Spleen (tissue), 11 donors: ENCODE results near the gene CTXND1. TPM values are rescaled to one million over a fixed set of nuclear protein-coding genes. Genes with fewer than 3 reads are reported as not detected.

Source experiments
- DNase-seq: peaks from one replicate; pipeline ENCODE4 v3.0.0-alpha.2; 2020
- H3K27ac ChIP-seq, 8 donors: fragments of 200-600 bp; sonication (generic) in 7 of 8; 1 replicate in 4 of 8; 2 replicates in 4 of 8; pipeline versions ENCODE4 v1.5.0 to v1.8.0; 2016 to 2021; ENCODE audit warnings: inconsistent platforms in 4 of 8, mild to moderate bottlenecking in 4 of 8, moderate library complexity in 1 of 8
- H3K27me3 ChIP-seq, 7 donors: fragments of 200-600 bp; sonication (generic) in 6 of 7; replicated peaks in 1 of 7; 1 replicate in 4 of 7; 2 replicates in 3 of 7; pipeline versions ENCODE4 v1.5.0 to v1.8.0; 2016 to 2021; ENCODE audit warnings: inconsistent platforms in 3 of 7, mild to moderate bottlenecking in 1 of 7
- H3K36me3 ChIP-seq, 6 donors: fragments of 200-600 bp; sonication (generic) in 5 of 6; 1 replicate in 4 of 6; 2 replicates in 2 of 6; pipeline versions ENCODE4 v1.5.0 to v1.8.0; 2016 to 2021; ENCODE audit warnings: inconsistent platforms in 2 of 6
- H3K4me1 ChIP-seq, 6 donors: fragments of 200-600 bp; sonication (generic) in 5 of 6; 1 replicate in 3 of 6; 2 replicates in 3 of 6; pipeline versions ENCODE4 v1.5.0 to v1.8.0; 2016 to 2021; ENCODE audit warnings: inconsistent platforms in 3 of 6
- H3K4me3 ChIP-seq, 8 donors: fragments of 200-600 bp; sonication (generic) in 7 of 8; 1 replicate in 4 of 8; 2 replicates in 4 of 8; pipeline versions ENCODE4 v1.5.0 to v1.8.0; 2016 to 2021; ENCODE audit warnings: inconsistent platforms in 4 of 8, mild to moderate bottlenecking in 4 of 8, moderate library complexity in 2 of 8
- H3K9me3 ChIP-seq, 8 donors: fragments of 200-600 bp; sonication (generic) in 7 of 8; 1 replicate in 4 of 8; 2 replicates in 4 of 8; pipeline versions ENCODE4 v1.5.0 to v1.8.0; 2016 to 2021; ENCODE audit warnings: inconsistent platforms in 4 of 8
- POLR2A ChIP-seq, 3 donors: fragments of 450-650 bp; IDR thresholded peaks; one replicate each; pipeline ENCODE4 v1.5.1; 2017; ENCODE audit warnings: antibody characterized with exemption in 3 of 3, mild to moderate bottlenecking in 1 of 3
- POLR2AphosphoS5 ChIP-seq, 3 donors: sonication (generic); formaldehyde crosslinking; IDR thresholded peaks; one replicate each; pipeline ENCODE4 v1.5.1; 2017; ENCODE audit warnings: antibody characterized with exemption in 3 of 3
- WGBS, 5 donors: extraction: QIAGEN DNeasy Blood & Tissue Kit in 3 of 5; methylation state at CpG; one replicate each; pipeline versions ENCODE4 v1.1.5 to v1.1.7; 2013 to 2018; 5-methylcytosine and 5-hydroxymethylcytosine counted together
- intact Hi-C: fragments of 100-400 bp; cut with DNase I; formaldehyde crosslinking; loops from one replicate; pipeline ENCODE4 v1.15.0; 2023; ENCODE audit warnings: low total_unique reads
- polyA plus RNA-seq, 3 donors: library from polyadenylated mRNA; stranded (reverse); fragments of 200-250 nt; gene quantifications; one replicate each; pipeline ENCODE4 v1.2.1, GENCODE V29; 2013
- total RNA-seq, 7 donors: library from RNA; depleted of rRNA in 3 of 7; stranded (reverse); fragments of >200 nt in 3 of 7; fragmentation: NEBNext Ultra II Directional in 4 of 7; extraction: Animal tissue kit (Norgen Biotek cat#: 25700) in 4 of 7; gene quantifications; one replicate each; pipeline versions ENCODE4 v1.1.0 to v1.2.1, GENCODE V29; 2016 to 2021
- TF ChIP-seq, protein P1 (sequence below), 11 experiments: fragments of 200-600 bp in 7 of 11; fragments of 450-650 bp in 4 of 11; sonication (generic) in 4 of 11; IDR thresholded peaks in 8 of 11; conservative IDR thresholded peaks in 3 of 11; 1 replicate in 7 of 11; 2 replicates in 4 of 11; pipeline versions ENCODE4 v1.4.0 to v1.8.0; 2016 to 2021; ENCODE audit warnings: antibody characterized with exemption in 11 of 11, inconsistent platforms in 4 of 11, mild to moderate bottlenecking in 1 of 11
- donor health status: healthy with polysubstance abuse.
- donor health status: DM: no; HTN: no; CAD: no; lungs with moderate emphysema.
- donor health status: DM: no; HTN: no; CAD: no.
- donor health status: Bipolar disorder and iron deficiency.
- donor health status: healthy.
- donor health status: DM: no; HTN: no; CAD: no.
- donor health status: DM: yes; HTN: yes; CAD: no.

CTXND1 gene
- total and polyA plus RNA-seq, 10 donors: 0.20 to 5.2 (median 1.4) TPM

DNA sequence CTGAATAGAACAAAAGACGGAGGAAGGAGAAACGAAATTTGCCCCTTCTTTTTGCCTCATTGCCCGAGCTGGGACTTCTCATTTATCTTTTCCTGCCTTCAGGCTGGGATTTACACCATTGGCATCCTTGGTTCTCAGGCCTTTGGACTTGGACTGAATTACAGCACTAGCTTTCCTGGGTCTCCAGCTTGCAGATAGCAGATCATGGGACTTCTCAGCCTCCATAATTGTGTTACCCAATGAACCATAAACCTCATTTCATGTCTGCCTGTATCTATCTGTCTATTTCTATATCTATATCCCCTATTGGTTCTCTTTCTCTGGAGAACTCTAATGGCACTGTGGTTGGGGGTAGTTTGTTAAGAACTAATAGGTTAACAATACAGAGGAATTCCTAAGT is 31.5 kb upstream of the CTXND1 start:
- intact Hi-C loops: no loop called here
- H3K4me3 ChIP-seq: no peak overlapping the region
- no peaks in the 10 kb centered on the region for H3K36me3 ChIP-seq
- H3K4me1 ChIP-seq: no peaks in the 10 kb centered on the region
- no peak for DNase-seq
- WGBS, 5 donors: 60 to 83% (median 77%) methylated on average over 3 of the region's 3 CpGs
- no peak overlapping the region for H3K27ac ChIP-seq
- TF ChIP-seq POLR2A (IDR thresholded peaks at IDR 0.05): no peak
- TF ChIP-seq, protein P1, sequence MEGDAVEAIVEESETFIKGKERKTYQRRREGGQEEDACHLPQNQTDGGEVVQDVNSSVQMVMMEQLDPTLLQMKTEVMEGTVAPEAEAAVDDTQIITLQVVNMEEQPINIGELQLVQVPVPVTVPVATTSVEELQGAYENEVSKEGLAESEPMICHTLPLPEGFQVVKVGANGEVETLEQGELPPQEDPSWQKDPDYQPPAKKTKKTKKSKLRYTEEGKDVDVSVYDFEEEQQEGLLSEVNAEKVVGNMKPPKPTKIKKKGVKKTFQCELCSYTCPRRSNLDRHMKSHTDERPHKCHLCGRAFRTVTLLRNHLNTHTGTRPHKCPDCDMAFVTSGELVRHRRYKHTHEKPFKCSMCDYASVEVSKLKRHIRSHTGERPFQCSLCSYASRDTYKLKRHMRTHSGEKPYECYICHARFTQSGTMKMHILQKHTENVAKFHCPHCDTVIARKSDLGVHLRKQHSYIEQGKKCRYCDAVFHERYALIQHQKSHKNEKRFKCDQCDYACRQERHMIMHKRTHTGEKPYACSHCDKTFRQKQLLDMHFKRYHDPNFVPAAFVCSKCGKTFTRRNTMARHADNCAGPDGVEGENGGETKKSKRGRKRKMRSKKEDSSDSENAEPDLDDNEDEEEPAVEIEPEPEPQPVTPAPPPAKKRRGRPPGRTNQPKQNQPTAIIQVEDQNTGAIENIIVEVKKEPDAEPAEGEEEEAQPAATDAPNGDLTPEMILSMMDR (IDR thresholded peaks at IDR 0.05 in 8 of 11, conservative IDR thresholded peaks at IDR 0.05 in 3 of 11): no peak
- no peak for TF ChIP-seq POLR2AphosphoS5 (IDR thresholded peaks at IDR 0.05)
- H3K9me3 ChIP-seq: no peaks in the 10 kb centered on the region
- H3K27me3 ChIP-seq: peaks cover 0 to 9% (median 0%) of the 10 kb centered on the region in 7 donors

DNA sequence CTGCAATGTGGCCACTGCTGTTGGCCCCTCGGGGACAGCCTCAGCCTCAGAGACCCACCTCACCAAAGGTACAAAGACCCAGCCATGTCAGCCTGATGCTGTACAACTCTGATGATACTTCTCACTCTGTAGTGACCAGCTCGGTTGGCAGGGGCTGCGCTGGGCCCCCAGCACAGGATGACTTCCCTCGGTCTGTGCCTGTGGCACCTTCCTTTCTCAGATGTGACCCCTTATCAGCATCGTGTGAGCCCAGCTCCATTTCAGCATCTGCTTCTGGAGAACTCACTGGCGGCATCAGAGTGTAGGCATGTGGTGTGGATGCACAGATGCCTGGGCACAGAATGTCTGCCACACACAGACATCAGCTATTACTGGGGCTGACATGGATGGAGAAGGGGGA is 25.1 kb upstream of the CTXND1 start:
- TF ChIP-seq, protein P1 (IDR thresholded peaks at IDR 0.05 in 8 of 11, conservative IDR thresholded peaks at IDR 0.05 in 3 of 11): no peak
- TF ChIP-seq POLR2A (IDR thresholded peaks at IDR 0.05): no peak
- no peak for TF ChIP-seq POLR2AphosphoS5 (IDR thresholded peaks at IDR 0.05)
- intact Hi-C loops: no loop called here
- DNase-seq: no peak
- peaks cover 0 to 8% (median 0%) of the 10 kb centered on the region in 8 donors for H3K9me3 ChIP-seq
- H3K27me3 ChIP-seq: no peaks in the 10 kb centered on the region
- H3K27ac ChIP-seq: no peak overlapping the region
- H3K36me3 ChIP-seq: no peaks in the 10 kb centered on the region
- no peaks in the 10 kb centered on the region for H3K4me1 ChIP-seq
- H3K4me3 ChIP-seq: no peak overlapping the region
- WGBS, 5 donors: 73 to 87% (median 86%) methylated on average over 6 of the region's 6 CpGs

DNA sequence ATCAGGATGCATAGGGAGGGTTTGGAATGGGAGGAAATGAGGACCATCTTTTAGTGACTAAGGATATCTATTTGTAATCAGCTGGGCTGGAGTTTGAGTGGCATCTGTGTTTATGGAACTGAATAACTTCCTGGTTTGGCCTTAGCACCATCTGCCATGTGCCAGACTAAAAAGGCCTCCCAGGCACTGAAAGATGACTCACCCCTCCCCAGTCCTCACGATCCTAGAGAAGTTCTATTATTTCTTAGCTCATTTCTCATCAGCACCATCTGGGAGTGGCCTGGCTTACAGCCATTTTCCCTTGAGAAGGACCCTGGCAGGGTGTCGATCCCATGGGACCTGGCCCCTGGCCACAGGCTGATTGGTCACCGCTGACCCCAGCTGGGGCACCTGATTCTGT is 23.9 kb upstream of the CTXND1 start:
- H3K27ac ChIP-seq: no peak overlapping the region
- peaks cover 0 to 8% (median 0%) of the 10 kb centered on the region in 8 donors for H3K9me3 ChIP-seq
- H3K36me3 ChIP-seq: no peaks in the 10 kb centered on the region
- TF ChIP-seq POLR2A (IDR thresholded peaks at IDR 0.05) (no peak), POLR2AphosphoS5 (IDR thresholded peaks at IDR 0.05) (no peak)
- TF ChIP-seq, protein P1 (IDR thresholded peaks at IDR 0.05 in 8 of 11, conservative IDR thresholded peaks at IDR 0.05 in 3 of 11): no peak
- peaks cover 0 to 2% (median 0%) of the 10 kb centered on the region in 7 donors for H3K27me3 ChIP-seq
- H3K4me3 ChIP-seq: no peak overlapping the region
- intact Hi-C loops: no loop called here
- DNase-seq: no peak
- 58 to 87% (median 72%) methylated on average over 2 to 3 of the region's 3 CpGs for WGBS, 5 donors
- no peaks in the 10 kb centered on the region for H3K4me1 ChIP-seq

DNA sequence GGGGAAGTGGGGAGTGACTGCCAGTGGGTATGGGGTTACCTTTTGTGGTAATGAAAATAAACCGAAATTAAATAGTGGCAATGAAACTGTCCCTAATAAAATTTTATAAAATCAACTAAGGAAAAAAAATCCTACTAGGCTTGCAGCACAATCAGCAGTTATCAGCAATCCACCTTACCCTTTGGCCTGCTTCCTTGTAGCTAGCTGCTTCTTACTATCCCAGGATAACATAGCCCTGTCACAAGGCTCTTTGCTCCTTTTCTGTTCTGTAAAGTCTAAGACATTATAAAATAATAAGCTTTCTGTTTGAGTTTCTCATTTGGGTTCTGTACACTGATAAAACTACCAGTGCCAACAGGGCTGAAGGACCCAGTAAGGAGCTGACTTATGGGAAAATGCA is 23.0 kb upstream of the CTXND1 start:
- WGBS, 5 donors: 68 to 88% (median 82%) methylated on average over 1 of the region's 1 CpG
- H3K4me3 ChIP-seq: no peak overlapping the region
- H3K9me3 ChIP-seq: peaks cover 0 to 8% (median 0%) of the 10 kb centered on the region in 8 donors
- intact Hi-C loops: no loop called here
- no peak overlapping the region for H3K27ac ChIP-seq
- peaks cover 0 to 9% (median 0%) of the 10 kb centered on the region in 7 donors for H3K27me3 ChIP-seq
- H3K4me1 ChIP-seq: no peaks in the 10 kb centered on the region
- TF ChIP-seq, protein P1 (IDR thresholded peaks at IDR 0.05 in 8 of 11, conservative IDR thresholded peaks at IDR 0.05 in 3 of 11): no peak
- TF ChIP-seq POLR2AphosphoS5 (IDR thresholded peaks at IDR 0.05) (no peak), POLR2A (IDR thresholded peaks at IDR 0.05) (no peak)
- no peaks in the 10 kb centered on the region for H3K36me3 ChIP-seq
- no peak for DNase-seq
